Measurements from ENCODE around the gene HBS1L. TPM values are rescaled to one million over a fixed set of nuclear protein-coding genes. Genes with fewer than 3 reads are reported as not detected.
A peak's percentile ranks its signal among the peaks of the same experiment; 100 is the strongest.

Gene HBS1L
- polyA plus RNA-seq, 1 donor, result 47.2 TPM

GRCh38 chr6:134938896-134939295 is 115.7 kb downstream of the HBS1L start:
- H3K36me3 ChIP-seq (ENCODE audit: control insufficient read depth, insufficient read depth, low read length), result no peaks in the 10 kb centered on the region
- no peak for DNase-seq
- no CpG with 5 or more reads among the region's 5 CpGs for WGBS (ENCODE audit: insufficient coverage, low lambda C conversion rate)

GRCh38 chr6:134937426-134937825 is 117.2 kb downstream of the HBS1L start:
- DNase-seq, result no peak
- Histone ChIP-seq H3K4me1 (ENCODE audit: control insufficient read depth, insufficient read depth, low read length) (peaks cover 4% of the 10 kb centered on the region), H3K9me3 (ENCODE audit: control insufficient read depth, low read depth, low read length) (no peaks in the 10 kb centered on the region), H3K4me3 (ENCODE audit: low read length) (no peak overlapping the region), H3K27me3 (ENCODE audit: control insufficient read depth, insufficient read depth, low read length) (no peaks in the 10 kb centered on the region), H3K36me3 (ENCODE audit: control insufficient read depth, insufficient read depth, low read length) (no peaks in the 10 kb centered on the region), H3K27ac (ENCODE audit: low read length) (no peak overlapping the region)
- WGBS (ENCODE audit: insufficient coverage, low lambda C conversion rate), result no CpG with 5 or more reads among the region's 5 CpGs

More at GRCh38 chr6:134938896-134939295, 115.7 kb downstream of the HBS1L start:
- Histone ChIP-seq H3K9me3 (ENCODE audit: control insufficient read depth, low read depth, low read length) (no peaks in the 10 kb centered on the region), H3K4me1 (ENCODE audit: control insufficient read depth, insufficient read depth, low read length) (peaks cover 2% of the 10 kb centered on the region), H3K4me3 (ENCODE audit: low read length) (no peak overlapping the region), H3K27ac (ENCODE audit: low read length) (no peak overlapping the region), H3K27me3 (ENCODE audit: control insufficient read depth, insufficient read depth, low read length) (no peaks in the 10 kb centered on the region)

GRCh38 chr6:134936931-134937330 is 117.7 kb downstream of the HBS1L start:
- H3K9me3 ChIP-seq (ENCODE audit: control insufficient read depth, low read depth, low read length), result no peaks in the 10 kb centered on the region
- no peaks in the 10 kb centered on the region for H3K27me3 ChIP-seq (ENCODE audit: control insufficient read depth, insufficient read depth, low read length)
- H3K27ac ChIP-seq (ENCODE audit: low read length), result no peak overlapping the region
- DNase-seq, result no peak
- no peaks in the 10 kb centered on the region for H3K36me3 ChIP-seq (ENCODE audit: control insufficient read depth, insufficient read depth, low read length)
- WGBS (ENCODE audit: insufficient coverage, low lambda C conversion rate), result no CpG with 5 or more reads among the region's 5 CpGs
- H3K4me1 ChIP-seq (ENCODE audit: control insufficient read depth, insufficient read depth, low read length), result peaks cover 4% of the 10 kb centered on the region
- no peak overlapping the region for H3K4me3 ChIP-seq (ENCODE audit: low read length)

DNA sequence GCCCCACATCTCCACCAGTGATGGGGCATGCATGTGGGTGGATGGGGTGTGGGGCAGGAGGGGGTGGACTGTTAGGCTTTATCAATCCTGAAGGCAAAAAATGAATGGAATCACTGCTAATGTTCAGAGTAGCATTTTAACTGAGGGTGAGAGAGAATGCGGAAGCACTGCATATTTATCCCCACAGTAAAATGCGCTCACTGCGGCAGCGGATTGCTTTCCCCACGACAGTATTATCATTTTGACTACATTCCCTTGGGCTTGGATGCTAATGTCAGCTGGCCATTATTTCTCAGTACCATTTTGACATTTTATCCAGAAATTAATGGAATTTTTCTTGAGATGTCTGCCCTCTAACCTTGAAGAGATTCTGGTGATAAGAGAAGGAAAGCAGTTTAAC is 118.1 kb downstream of the HBS1L start:
- peaks cover 4% of the 10 kb centered on the region for H3K4me1 ChIP-seq (ENCODE audit: control insufficient read depth, insufficient read depth, low read length)
- no peak for DNase-seq
- WGBS (ENCODE audit: insufficient coverage, low lambda C conversion rate), result 100% methylated on average over 2 of the region's 5 CpGs
- H3K9me3 ChIP-seq (ENCODE audit: control insufficient read depth, low read depth, low read length), result no peaks in the 10 kb centered on the region
- no peaks in the 10 kb centered on the region for H3K36me3 ChIP-seq (ENCODE audit: control insufficient read depth, insufficient read depth, low read length)
- H3K4me3 ChIP-seq (ENCODE audit: low read length), result no peak overlapping the region
- H3K27ac ChIP-seq (ENCODE audit: low read length), result no peak overlapping the region
- no peaks in the 10 kb centered on the region for H3K27me3 ChIP-seq (ENCODE audit: control insufficient read depth, insufficient read depth, low read length)

DNA sequence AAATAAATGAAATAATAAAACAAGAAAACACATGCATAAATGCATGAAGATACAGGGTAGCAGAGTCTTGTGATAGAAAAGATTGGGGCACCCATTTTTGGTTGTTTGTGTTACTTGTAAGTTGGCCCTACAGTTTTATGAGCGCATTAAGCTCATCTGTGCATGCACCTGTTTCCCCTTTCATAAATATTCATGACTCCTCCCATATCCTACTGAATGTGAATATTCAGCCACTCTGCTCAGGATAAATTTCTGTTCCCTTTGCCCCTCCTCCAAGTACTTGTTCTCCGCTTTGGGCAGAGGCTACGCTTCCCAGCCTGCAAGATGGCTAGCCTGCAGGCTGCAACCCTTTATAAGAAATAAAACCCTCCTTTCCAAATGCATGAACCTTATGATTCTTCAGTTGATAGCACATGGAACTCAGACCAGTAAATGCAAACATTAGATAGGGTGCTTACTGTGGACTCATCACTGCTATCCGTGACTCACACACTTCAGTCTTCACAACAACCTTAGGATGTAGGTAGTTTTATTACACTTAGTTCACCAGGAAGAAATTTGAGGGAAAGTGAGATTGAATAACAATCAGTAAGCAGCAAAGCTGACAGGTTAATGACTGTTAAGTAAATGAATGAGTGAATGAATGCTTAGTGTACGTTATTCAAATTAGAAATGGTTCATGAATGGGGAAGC is 119.7 kb downstream of the HBS1L start:
- Histone ChIP-seq H3K36me3 (ENCODE audit: control insufficient read depth, insufficient read depth, low read length) (no peaks in the 10 kb centered on the region), H3K4me1 (ENCODE audit: control insufficient read depth, insufficient read depth, low read length) (peaks cover 4% of the 10 kb centered on the region), H3K9me3 (ENCODE audit: control insufficient read depth, low read depth, low read length) (no peaks in the 10 kb centered on the region), H3K4me3 (ENCODE audit: low read length) (no peak overlapping the region), H3K27ac (ENCODE audit: low read length) (peak overlapping the region; percentile 29), H3K27me3 (ENCODE audit: control insufficient read depth, insufficient read depth, low read length) (no peaks in the 10 kb centered on the region)
- WGBS (ENCODE audit: insufficient coverage, low lambda C conversion rate), result 83% methylated on average over 1 of the region's 5 CpGs
- peak; percentile 34 to 57 for DNase-seq

GRCh38 chr6:134932535-134933470 is 121.8 kb downstream of the HBS1L start:
- Histone ChIP-seq H3K36me3 (ENCODE audit: control insufficient read depth, insufficient read depth, low read length) (no peaks in the 10 kb centered on the region), H3K27ac (ENCODE audit: low read length) (no peak overlapping the region), H3K4me1 (ENCODE audit: control insufficient read depth, insufficient read depth, low read length) (peaks cover 4% of the 10 kb centered on the region), H3K9me3 (ENCODE audit: control insufficient read depth, low read depth, low read length) (no peaks in the 10 kb centered on the region), H3K4me3 (ENCODE audit: low read length) (no peak overlapping the region), H3K27me3 (ENCODE audit: control insufficient read depth, insufficient read depth, low read length) (no peaks in the 10 kb centered on the region)
- WGBS (ENCODE audit: insufficient coverage, low lambda C conversion rate), result 100% methylated on average over 1 of the region's 11 CpGs
- DNase-seq, result no peak

- H3K9me3 ChIP-seq (ENCODE audit: control insufficient read depth, low read depth, low read length), result no peaks in the 10 kb centered on the region
- no peak for DNase-seq
- WGBS (ENCODE audit: insufficient coverage, low lambda C conversion rate), result 92% methylated on average over 2 of the region's 5 CpGs
- H3K4me1 ChIP-seq (ENCODE audit: control insufficient read depth, insufficient read depth, low read length), result peaks cover 4% of the 10 kb centered on the region
- no peak overlapping the region for H3K4me3 ChIP-seq (ENCODE audit: low read length)
- no peaks in the 10 kb centered on the region for H3K27me3 ChIP-seq (ENCODE audit: control insufficient read depth, insufficient read depth, low read length)
- H3K36me3 ChIP-seq (ENCODE audit: control insufficient read depth, insufficient read depth, low read length), result no peaks in the 10 kb centered on the region
- no peak overlapping the region for H3K27ac ChIP-seq (ENCODE audit: low read length)
These were observed 122.5 kb downstream of the HBS1L start for GRCh38 chr6:134932098-134932497.

DNA sequence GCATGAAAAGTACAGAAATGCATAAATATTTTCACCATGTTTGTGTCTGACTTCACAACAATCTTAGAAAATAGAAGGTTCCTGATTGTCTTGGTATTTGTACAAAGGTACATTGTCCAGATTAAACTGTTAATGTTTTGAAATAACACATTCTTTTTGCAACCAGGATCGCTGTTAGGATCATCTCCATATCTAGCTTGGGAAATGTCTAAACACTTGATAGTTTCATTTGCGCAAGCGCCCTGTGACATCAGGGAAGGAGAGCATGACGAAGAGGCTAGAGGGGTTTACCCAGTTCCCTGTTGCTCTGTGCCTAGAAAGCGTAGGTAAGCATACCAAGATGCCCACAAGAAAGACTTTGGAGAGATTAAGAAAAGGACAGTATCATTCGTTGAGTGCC is 124.2 kb downstream of the HBS1L start:
- no peaks in the 10 kb centered on the region for H3K27me3 ChIP-seq (ENCODE audit: control insufficient read depth, insufficient read depth, low read length)
- H3K4me1 ChIP-seq (ENCODE audit: control insufficient read depth, insufficient read depth, low read length), result peaks cover 4% of the 10 kb centered on the region
- no CpG with 5 or more reads among the region's 6 CpGs for WGBS (ENCODE audit: insufficient coverage, low lambda C conversion rate)
- DNase-seq, result no peak
- H3K4me3 ChIP-seq (ENCODE audit: low read length), result no peak overlapping the region
- H3K9me3 ChIP-seq (ENCODE audit: control insufficient read depth, low read depth, low read length), result no peaks in the 10 kb centered on the region
- H3K36me3 ChIP-seq (ENCODE audit: control insufficient read depth, insufficient read depth, low read length), result no peaks in the 10 kb centered on the region
- no peak overlapping the region for H3K27ac ChIP-seq (ENCODE audit: low read length)

DNA sequence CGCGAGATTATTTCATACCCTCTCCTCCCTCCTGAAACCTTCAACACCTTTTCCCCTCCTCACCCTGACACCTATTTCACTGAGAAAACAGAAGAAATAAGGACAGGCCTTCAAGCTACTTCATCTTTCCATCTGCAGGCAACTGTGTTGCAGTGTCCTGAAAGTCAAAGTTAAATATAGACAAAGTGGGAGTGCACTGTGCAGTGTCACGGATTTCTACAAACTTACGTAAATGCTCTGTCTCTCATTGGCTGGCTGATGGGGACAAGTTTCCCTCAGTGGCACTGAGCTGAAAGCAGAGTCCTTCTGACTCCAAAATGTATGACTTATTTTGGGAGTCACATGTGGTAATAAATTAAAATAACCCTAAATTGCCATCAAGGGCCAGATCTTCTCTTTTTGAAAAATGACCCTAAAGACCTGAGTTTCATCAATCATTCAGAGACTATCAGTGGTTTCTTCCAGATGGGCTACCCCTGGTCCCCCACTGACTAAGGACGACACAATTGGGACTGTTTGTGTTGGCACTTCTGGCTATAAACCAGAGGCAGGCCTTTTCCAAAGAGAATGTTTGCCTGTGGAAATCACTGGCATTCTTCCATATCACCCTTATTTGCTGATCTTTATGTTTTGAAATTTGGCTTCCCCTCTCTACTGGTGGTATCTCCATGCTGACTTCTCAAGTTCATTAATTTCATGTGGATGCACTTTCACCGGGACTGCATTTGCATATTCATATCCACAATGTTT is 126.3 kb downstream of the HBS1L start:
- Histone ChIP-seq H3K9me3 (ENCODE audit: control insufficient read depth, low read depth, low read length) (no peaks in the 10 kb centered on the region), H3K4me1 (ENCODE audit: control insufficient read depth, insufficient read depth, low read length) (no peaks in the 10 kb centered on the region), H3K4me3 (ENCODE audit: low read length) (no peak overlapping the region), H3K27me3 (ENCODE audit: control insufficient read depth, insufficient read depth, low read length) (no peaks in the 10 kb centered on the region), H3K36me3 (ENCODE audit: control insufficient read depth, insufficient read depth, low read length) (no peaks in the 10 kb centered on the region), H3K27ac (ENCODE audit: low read length) (no peak overlapping the region)
- no peak for DNase-seq
- 94% methylated on average over 3 of the region's 6 CpGs for WGBS (ENCODE audit: insufficient coverage, low lambda C conversion rate)

GRCh38 chr6:134925800-134926199 is 128.8 kb downstream of the HBS1L start:
- no peaks in the 10 kb centered on the region for H3K36me3 ChIP-seq (ENCODE audit: control insufficient read depth, insufficient read depth, low read length)
- no peak overlapping the region for H3K4me3 ChIP-seq (ENCODE audit: low read length)
- H3K4me1 ChIP-seq (ENCODE audit: control insufficient read depth, insufficient read depth, low read length), result no peaks in the 10 kb centered on the region
- H3K27me3 ChIP-seq (ENCODE audit: control insufficient read depth, insufficient read depth, low read length), result no peaks in the 10 kb centered on the region
- H3K9me3 ChIP-seq (ENCODE audit: control insufficient read depth, low read depth, low read length), result no peaks in the 10 kb centered on the region
- DNase-seq, result no peak
- no peak overlapping the region for H3K27ac ChIP-seq (ENCODE audit: low read length)
- no CpG with 5 or more reads among the region's 3 CpGs for WGBS (ENCODE audit: insufficient coverage, low lambda C conversion rate)
